ENCODE data around the gene CHST5. TPM values are rescaled to one million over a fixed set of nuclear protein-coding genes. Genes with fewer than 3 reads are reported as not detected.

The CHST5 gene
- total and polyA plus RNA-seq, 9 donors: 0.08 to 1.00 (median 0.63) TPM; not detected in 1

DNA sequence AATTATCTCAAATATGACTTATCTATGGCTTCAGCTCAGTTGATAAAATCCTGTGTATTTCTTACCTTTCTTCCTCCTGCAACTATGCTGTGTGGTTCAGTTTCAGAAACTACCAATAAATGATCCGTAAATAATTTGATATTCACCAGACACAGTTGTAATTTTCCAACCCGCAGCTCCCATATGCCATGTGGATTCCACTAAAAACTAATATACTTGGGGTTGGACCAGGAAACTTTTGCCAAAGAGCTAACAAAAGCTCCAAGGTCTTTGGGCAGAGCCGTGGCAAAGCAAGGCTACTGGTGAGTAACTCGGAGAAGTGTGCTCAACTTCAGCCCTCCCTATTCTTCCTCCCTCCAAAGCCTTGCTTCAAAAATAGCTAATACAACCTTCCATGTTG, 38.4 kb downstream of the CHST5 start:
- Histone ChIP-seq H3K36me3 (no peaks in the 10 kb centered on the region), H3K4me1 (ENCODE audit: insufficient read depth) (peaks cover 2% of the 10 kb centered on the region), H3K4me3 (no peak overlapping the region), H3K27me3 (no peaks in the 10 kb centered on the region), H3K9me3 (no peaks in the 10 kb centered on the region), H3K27ac (no peak overlapping the region)
- TF ChIP-seq POLR2A (IDR thresholded peaks at IDR 0.05): no peak
- no peak for TF ChIP-seq EP300 (IDR thresholded peaks at IDR 0.05)
- TF ChIP-seq, protein P1, sequence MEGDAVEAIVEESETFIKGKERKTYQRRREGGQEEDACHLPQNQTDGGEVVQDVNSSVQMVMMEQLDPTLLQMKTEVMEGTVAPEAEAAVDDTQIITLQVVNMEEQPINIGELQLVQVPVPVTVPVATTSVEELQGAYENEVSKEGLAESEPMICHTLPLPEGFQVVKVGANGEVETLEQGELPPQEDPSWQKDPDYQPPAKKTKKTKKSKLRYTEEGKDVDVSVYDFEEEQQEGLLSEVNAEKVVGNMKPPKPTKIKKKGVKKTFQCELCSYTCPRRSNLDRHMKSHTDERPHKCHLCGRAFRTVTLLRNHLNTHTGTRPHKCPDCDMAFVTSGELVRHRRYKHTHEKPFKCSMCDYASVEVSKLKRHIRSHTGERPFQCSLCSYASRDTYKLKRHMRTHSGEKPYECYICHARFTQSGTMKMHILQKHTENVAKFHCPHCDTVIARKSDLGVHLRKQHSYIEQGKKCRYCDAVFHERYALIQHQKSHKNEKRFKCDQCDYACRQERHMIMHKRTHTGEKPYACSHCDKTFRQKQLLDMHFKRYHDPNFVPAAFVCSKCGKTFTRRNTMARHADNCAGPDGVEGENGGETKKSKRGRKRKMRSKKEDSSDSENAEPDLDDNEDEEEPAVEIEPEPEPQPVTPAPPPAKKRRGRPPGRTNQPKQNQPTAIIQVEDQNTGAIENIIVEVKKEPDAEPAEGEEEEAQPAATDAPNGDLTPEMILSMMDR (IDR thresholded peaks at IDR 0.05): no peak
- 29 to 51% (median 43%) methylated on average over 4 of the region's 4 CpGs for WGBS, 3 donors
- no peak for DNase-seq
- intact Hi-C loops (cut with DNase I): no loop called here

DNA sequence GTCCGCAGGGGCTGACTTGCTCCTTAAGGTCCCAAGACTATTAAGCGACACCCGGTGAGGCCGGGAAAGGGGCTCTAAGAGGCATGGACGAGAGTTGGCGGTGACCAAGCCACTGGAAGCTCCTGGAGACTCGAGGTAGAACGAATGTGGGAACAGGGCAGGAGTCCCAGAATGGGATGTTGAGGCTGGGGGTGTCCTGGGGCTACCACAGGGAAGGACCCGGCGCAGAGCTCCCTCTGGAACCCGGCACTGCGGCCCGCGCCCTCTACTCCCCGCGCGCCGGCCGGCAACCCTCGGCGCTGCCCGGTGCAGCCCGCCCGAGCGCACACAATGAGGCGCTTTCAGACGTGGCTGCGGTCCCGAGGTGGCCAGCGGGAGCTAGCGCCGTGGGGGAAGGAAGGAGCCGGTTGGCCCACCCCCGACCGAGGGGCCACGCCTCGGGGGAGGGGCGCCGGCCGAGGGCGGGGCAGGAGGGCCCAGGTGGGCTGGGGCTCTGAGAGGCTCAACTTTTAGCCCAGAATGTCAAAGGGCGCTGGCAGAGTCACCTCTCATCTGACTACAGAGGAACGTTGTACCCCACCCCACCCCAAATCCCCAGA, 40.7 kb downstream of the CHST5 start, which contains the start of gene CHST6:
Gene CHST6, minus strand, starts transcription at position 366 of the 599 bp plus-strand sequence. CDS start 15,613 bp downstream, outside the sequence.
- WGBS, 3 donors: 2 to 3% (median 3%) methylated on average over 30 to 43 of the region's 43 CpGs
- intact Hi-C loops (cut with DNase I): no loop called here
- DNase-seq: no peak
- TF ChIP-seq POLR2A (IDR thresholded peaks at IDR 0.05) (no peak), EP300 (IDR thresholded peaks at IDR 0.05) (no peak)
- TF ChIP-seq, protein P1 (IDR thresholded peaks at IDR 0.05): no peak
- Histone ChIP-seq H3K27me3 (no peaks in the 10 kb centered on the region), H3K4me1 (ENCODE audit: insufficient read depth) (peaks cover 2% of the 10 kb centered on the region), H3K9me3 (no peaks in the 10 kb centered on the region), H3K36me3 (no peaks in the 10 kb centered on the region), H3K27ac (no peak within 1 kb of the TSS), H3K4me3 (peak within 1 kb of the TSS; percentile 22)

DNA sequence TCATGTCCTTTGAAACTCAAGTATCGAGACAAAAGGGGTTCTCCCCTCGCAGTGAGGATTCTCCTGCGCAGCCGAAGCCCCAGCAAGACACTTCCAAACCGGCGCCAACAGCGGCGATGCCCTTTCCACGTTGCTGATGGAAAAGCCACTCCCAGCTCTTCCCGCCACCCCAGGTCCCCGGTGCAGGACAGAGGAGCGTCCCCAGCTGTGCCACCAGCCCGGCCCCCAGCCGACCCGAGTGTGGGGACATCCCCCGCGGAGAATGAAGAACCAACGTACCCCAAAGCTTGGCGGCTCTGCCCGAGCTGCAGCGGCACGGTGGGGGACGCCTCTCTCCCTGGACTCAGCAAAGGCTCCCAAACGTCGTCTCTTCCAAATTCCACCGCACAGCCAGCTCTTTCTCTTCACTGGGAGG, 41.2 kb downstream of the CHST5 start:
- Histone ChIP-seq H3K4me1 (ENCODE audit: insufficient read depth) (peaks cover 2% of the 10 kb centered on the region), H3K4me3 (peak overlapping the region; percentile 22), H3K36me3 (no peaks in the 10 kb centered on the region), H3K9me3 (no peaks in the 10 kb centered on the region), H3K27me3 (no peaks in the 10 kb centered on the region), H3K27ac (no peak overlapping the region)
- no peak for DNase-seq
- TF ChIP-seq EP300 (IDR thresholded peaks at IDR 0.05): no peak
- TF ChIP-seq, protein P1 (IDR thresholded peaks at IDR 0.05): no peak
- TF ChIP-seq POLR2A (IDR thresholded peaks at IDR 0.05): no peak
- WGBS, 3 donors: 2 to 3% (median 3%) methylated on average over 23 to 26 of the region's 26 CpGs
- intact Hi-C loops (cut with DNase I): no loop called here

DNA sequence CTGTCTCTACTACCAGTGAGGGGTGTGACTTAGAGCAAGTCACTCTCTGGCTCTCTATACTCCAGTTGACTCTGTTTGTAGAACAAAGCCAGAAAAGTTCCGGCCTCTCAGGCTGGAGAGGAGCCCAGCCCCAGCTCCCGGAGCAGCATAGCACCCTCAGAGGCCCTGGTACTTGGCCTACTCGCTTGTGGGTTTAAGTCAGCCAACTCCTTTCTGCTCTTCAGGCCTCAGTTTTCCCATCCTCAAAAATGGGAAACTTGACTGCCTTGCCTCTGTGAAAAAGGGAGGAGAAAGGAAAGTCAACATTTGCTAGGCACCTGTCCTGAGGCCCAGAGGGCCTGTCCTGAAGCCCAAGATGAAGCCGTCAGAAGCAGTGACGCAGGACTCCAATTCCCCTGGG, 41.7 kb downstream of the CHST5 start:
- no peak for TF ChIP-seq POLR2A (IDR thresholded peaks at IDR 0.05)
- TF ChIP-seq, protein P1 (IDR thresholded peaks at IDR 0.05): no peak
- TF ChIP-seq EP300 (IDR thresholded peaks at IDR 0.05): no peak
- Histone ChIP-seq H3K4me1 (ENCODE audit: insufficient read depth) (peaks cover 2% of the 10 kb centered on the region), H3K27ac (no peak overlapping the region), H3K9me3 (no peaks in the 10 kb centered on the region), H3K4me3 (no peak overlapping the region), H3K36me3 (no peaks in the 10 kb centered on the region), H3K27me3 (no peaks in the 10 kb centered on the region)
- 56 to 74% (median 66%) methylated on average over 5 of the region's 5 CpGs for WGBS, 3 donors
- intact Hi-C loops (cut with DNase I): no loop called here
- DNase-seq: no peak
